Breast epithelium (tissue), 4 donors: ENCODE measurements around the gene FRMD5. TPM values are rescaled to one million over a fixed set of nuclear protein-coding genes. Genes with fewer than 3 reads are reported as not detected.

ENCODE experiments used
- DNase-seq, 2 donors: peaks; one replicate each; pipeline ENCODE4 v3.0.0-alpha.2; 2019; ENCODE audit warnings: low spot score in 2 of 2
- H3K27ac ChIP-seq, 2 donors: fragments of 200-600 bp; sonication (generic) in 1 of 2; one replicate each; pipeline ENCODE4 v1.5.1; 2016 to 2019; ENCODE audit warnings: mild to moderate bottlenecking in 1 of 2
- H3K27me3 ChIP-seq, 2 donors: fragments of 200-600 bp; sonication (generic) in 1 of 2; one replicate each; pipeline versions ENCODE4 v1.5.1 to v1.6.0; 2017 to 2019; ENCODE audit warnings: control low read depth in 1 of 2, mild to moderate bottlenecking in 1 of 2
- H3K36me3 ChIP-seq: fragments of 200-600 bp; one replicate; pipeline ENCODE4 v1.5.1; 2019
- H3K4me1 ChIP-seq, 2 donors: fragments of 200-600 bp; sonication (generic); one replicate each; pipeline ENCODE4 v1.5.1; 2016 to 2019; ENCODE audit warnings: control low read depth in 1 of 2
- H3K4me3 ChIP-seq, 3 donors: fragments of 200-600 bp; sonication (generic); 1 replicate in 2 of 3; 2 replicates in 1 of 3; pipeline ENCODE4 v1.5.1; 2016 to 2019; ENCODE audit warnings: mild to moderate bottlenecking in 3 of 3, moderate library complexity in 2 of 3
- H3K9me3 ChIP-seq, 2 donors: fragments of 200-600 bp; sonication (generic) in 1 of 2; one replicate each; pipeline ENCODE4 v1.5.1; 2016 to 2019; ENCODE audit warnings: control low read depth in 1 of 2
- POLR2A ChIP-seq: fragments of 450-650 bp; IDR thresholded peaks from one replicate; pipeline ENCODE4 v1.6.1; 2016; ENCODE audit warnings: antibody characterized with exemption, mild to moderate bottlenecking, moderate library complexity
- POLR2AphosphoS5 ChIP-seq, 3 donors: sonication (generic); formaldehyde crosslinking; IDR thresholded peaks; one replicate each; pipeline ENCODE4 v1.6.1; 2017; ENCODE audit warnings: antibody characterized with exemption in 3 of 3
- intact Hi-C: fragments of 100-400 bp; cut with DNase I; formaldehyde crosslinking; loops from one replicate; pipeline ENCODE4 v1.15.1; 2023; ENCODE audit warnings: low total_unique reads
- total RNA-seq, 3 donors: library from RNA; depleted of rRNA; stranded (reverse); fragments of >200 nt; gene quantifications; one replicate each; pipeline ENCODE4 v1.1.0, GENCODE V29; 2016
- TF ChIP-seq, protein P1 (sequence below), 3 donors: fragments of 450-650 bp; IDR thresholded peaks; one replicate each; pipeline ENCODE4 v1.5.1; 2016 to 2017; ENCODE audit warnings: antibody characterized with exemption in 3 of 3, mild to moderate bottlenecking in 3 of 3, moderate library complexity in 3 of 3

The FRMD5 gene
- total RNA-seq, 3 donors from 2014 or later: 0.66 to 1.6 TPM; not detected in 1

DNA sequence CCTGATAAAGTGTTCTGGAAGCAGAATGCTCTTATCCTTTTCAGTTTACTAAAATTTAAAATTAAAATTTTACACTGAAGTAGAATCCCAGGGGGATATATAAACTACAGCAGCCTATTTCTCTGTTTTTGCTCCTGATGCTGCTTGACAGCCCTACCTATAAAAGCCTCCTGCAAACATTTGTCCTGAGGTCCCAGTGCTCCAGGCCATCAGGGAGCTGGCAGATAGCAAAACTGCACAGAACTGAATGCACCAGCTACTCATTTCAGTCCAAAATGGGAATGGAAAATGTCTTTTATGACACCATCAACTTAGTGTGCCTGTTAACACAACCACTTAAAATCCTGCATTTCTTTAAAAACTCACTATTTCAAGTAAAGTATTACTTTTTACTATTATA, 50.1 kb downstream of the FRMD5 start:
- DNase-seq: no peak
- Histone ChIP-seq H3K4me1 (no peaks in the 10 kb centered on the region), H3K27me3 (no peaks in the 10 kb centered on the region), H3K4me3 (no peak overlapping the region), H3K9me3 (no peaks in the 10 kb centered on the region), H3K27ac (no peak overlapping the region), H3K36me3 (no peaks in the 10 kb centered on the region)
- no peak for TF ChIP-seq POLR2AphosphoS5 (IDR thresholded peaks at IDR 0.05)
- TF ChIP-seq, protein P1, sequence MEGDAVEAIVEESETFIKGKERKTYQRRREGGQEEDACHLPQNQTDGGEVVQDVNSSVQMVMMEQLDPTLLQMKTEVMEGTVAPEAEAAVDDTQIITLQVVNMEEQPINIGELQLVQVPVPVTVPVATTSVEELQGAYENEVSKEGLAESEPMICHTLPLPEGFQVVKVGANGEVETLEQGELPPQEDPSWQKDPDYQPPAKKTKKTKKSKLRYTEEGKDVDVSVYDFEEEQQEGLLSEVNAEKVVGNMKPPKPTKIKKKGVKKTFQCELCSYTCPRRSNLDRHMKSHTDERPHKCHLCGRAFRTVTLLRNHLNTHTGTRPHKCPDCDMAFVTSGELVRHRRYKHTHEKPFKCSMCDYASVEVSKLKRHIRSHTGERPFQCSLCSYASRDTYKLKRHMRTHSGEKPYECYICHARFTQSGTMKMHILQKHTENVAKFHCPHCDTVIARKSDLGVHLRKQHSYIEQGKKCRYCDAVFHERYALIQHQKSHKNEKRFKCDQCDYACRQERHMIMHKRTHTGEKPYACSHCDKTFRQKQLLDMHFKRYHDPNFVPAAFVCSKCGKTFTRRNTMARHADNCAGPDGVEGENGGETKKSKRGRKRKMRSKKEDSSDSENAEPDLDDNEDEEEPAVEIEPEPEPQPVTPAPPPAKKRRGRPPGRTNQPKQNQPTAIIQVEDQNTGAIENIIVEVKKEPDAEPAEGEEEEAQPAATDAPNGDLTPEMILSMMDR (IDR thresholded peaks at IDR 0.05): no peak
- TF ChIP-seq POLR2A: no peak
- intact Hi-C loops: no loop called here

DNA sequence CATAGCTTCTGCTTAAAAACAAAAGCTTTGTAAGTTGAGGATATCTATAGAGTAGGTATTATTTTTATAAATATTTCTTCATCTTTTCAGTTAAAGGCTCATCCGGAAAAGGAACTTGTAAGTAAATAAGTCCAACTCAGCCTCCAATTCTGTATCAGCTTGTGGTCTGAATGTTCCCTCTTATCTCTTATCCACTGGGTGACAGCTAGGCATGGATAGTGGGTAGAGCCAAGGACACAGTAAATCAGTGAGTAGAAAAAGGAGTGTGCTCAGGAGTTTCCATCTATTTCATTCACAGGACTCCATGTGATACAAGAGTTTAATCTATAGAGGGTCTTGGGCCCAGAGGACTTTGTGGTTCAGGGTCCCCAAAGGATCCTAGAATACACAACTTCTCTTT, 50.9 kb downstream of the FRMD5 start:
- Histone ChIP-seq H3K36me3 (no peaks in the 10 kb centered on the region), H3K4me1 (no peaks in the 10 kb centered on the region), H3K27me3 (no peaks in the 10 kb centered on the region), H3K9me3 (no peaks in the 10 kb centered on the region), H3K4me3 (no peak overlapping the region), H3K27ac (no peak overlapping the region)
- intact Hi-C loops: no loop called here
- DNase-seq: no peak
- TF ChIP-seq POLR2AphosphoS5 (IDR thresholded peaks at IDR 0.05) (no peak), POLR2A (no peak)
- TF ChIP-seq, protein P1 (IDR thresholded peaks at IDR 0.05): no peak

DNA sequence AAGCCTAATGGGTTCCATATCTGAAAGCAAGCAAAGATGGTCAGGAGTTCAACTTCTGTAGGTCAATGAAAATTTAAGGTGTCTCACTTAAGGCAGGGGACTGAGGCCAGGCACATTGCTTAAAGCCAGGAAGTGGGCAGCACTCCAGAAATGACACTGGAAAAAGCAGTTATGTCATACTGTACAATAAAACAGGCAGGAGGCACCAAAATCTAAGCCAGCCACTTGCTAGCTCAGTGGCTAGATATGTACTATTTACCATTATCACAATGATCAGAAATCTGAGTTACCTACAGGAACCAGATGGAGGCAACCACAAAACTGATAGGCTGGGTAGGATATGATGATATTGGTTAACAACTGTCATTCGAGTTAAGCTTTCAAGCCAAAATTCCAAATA, 57.3 kb downstream of the FRMD5 start:
- no peak for DNase-seq
- Histone ChIP-seq H3K27me3 (no peaks in the 10 kb centered on the region), H3K4me3 (no peak overlapping the region), H3K9me3 (no peaks in the 10 kb centered on the region), H3K27ac (no peak overlapping the region), H3K4me1 (no peaks in the 10 kb centered on the region), H3K36me3 (no peaks in the 10 kb centered on the region)
- intact Hi-C loops: no loop called here
- TF ChIP-seq, protein P1 (IDR thresholded peaks at IDR 0.05): no peak
- TF ChIP-seq POLR2A: no peak
- TF ChIP-seq POLR2AphosphoS5 (IDR thresholded peaks at IDR 0.05): no peak

DNA sequence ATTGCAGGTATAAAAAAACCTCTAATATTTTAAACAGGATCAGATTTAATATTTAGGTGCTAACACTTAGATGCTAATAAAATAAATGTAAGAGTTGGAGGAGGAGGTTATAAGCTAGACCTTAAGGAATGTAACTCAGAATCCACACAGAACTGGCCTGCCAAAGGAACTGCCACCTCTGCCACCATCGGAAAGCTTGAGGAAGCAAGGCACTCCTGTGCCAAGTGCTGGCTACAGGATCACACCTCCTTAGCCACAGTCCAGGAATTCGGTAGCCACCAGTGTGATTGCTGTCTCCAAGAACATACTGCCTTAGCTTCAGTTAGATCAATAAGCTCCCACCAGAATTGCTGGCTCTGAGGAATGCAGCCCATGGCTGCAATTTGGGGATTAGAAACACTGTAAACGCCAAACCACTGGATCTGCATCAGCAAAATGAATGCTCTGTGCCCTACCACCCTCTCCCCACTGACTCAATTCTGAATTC, 58.0 kb downstream of the FRMD5 start:
- no peak overlapping the region for H3K27ac ChIP-seq
- no peak for DNase-seq
- intact Hi-C loops: no loop called here
- TF ChIP-seq POLR2AphosphoS5 (IDR thresholded peaks at IDR 0.05) (no peak), POLR2A (no peak)
- TF ChIP-seq, protein P1 (IDR thresholded peaks at IDR 0.05): no peak
- H3K4me3 ChIP-seq: no peak overlapping the region
- H3K9me3 ChIP-seq: no peaks in the 10 kb centered on the region
- no peaks in the 10 kb centered on the region for H3K4me1 ChIP-seq
- no peaks in the 10 kb centered on the region for H3K27me3 ChIP-seq
- H3K36me3 ChIP-seq: no peaks in the 10 kb centered on the region

DNA sequence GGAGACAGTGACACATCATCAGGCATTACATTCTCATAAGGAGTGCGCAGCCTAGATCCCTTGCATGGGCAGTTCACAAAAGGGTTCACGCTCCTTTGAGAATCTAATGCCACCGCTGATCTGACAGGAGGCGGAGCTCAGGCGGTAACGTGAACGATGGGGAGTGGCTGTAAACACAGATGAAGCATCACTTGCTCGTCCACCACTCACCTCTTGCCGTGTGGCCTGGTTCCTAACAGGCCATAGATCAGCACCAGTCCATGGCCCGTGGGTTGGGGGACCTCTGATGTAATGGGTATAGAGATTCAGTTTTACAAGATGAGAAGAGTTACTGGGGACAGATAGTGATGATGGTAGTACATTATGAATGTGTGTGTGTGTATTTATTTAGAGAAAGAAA, 63.0 kb downstream of the FRMD5 start:
- TF ChIP-seq, protein P1 (IDR thresholded peaks at IDR 0.05): no peak
- TF ChIP-seq POLR2A (no peak), POLR2AphosphoS5 (IDR thresholded peaks at IDR 0.05) (no peak)
- DNase-seq: no peak
- no peaks in the 10 kb centered on the region for H3K27me3 ChIP-seq
- no peak overlapping the region for H3K27ac ChIP-seq
- no peaks in the 10 kb centered on the region for H3K9me3 ChIP-seq
- H3K4me3 ChIP-seq: no peak overlapping the region
- no peaks in the 10 kb centered on the region for H3K4me1 ChIP-seq
- H3K36me3 ChIP-seq: no peaks in the 10 kb centered on the region
- intact Hi-C loops: no loop called here
